HG02973 (cell line): ENCODE measurements around the gene CHST11.
A peak's percentile ranks its signal among the peaks of the same experiment; 100 is the strongest.

Experiments used
- ATAC-seq: cut with Tn5 transposase; IDR thresholded peaks from one replicate; pipeline ENCODE4 v1.9.1; 2021; ENCODE audit warnings: moderate library complexity; ENCODE audit not compliant: unreplicated experiment

The CHST11 gene

DNA sequence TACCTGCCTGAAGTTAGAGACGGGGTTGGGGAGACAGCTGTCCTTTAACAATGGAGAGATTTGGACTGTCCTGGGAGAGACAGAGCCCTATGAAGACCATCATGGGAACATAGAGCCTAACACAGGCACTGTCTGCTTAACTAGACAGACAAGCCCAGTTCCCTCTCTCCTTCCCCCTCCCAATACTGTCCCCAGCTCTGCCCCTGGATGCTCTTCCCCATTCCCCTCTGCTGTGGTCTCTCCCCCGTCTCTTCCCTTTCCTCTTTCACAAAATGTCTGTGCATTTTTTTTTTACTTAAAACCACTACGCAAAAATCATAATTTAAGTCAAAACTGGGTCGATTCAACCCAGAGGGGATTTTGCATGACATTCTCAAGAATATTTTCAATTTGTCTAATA is 232.9 kb downstream of the CHST11 start:
- ATAC-seq, result no peak

DNA sequence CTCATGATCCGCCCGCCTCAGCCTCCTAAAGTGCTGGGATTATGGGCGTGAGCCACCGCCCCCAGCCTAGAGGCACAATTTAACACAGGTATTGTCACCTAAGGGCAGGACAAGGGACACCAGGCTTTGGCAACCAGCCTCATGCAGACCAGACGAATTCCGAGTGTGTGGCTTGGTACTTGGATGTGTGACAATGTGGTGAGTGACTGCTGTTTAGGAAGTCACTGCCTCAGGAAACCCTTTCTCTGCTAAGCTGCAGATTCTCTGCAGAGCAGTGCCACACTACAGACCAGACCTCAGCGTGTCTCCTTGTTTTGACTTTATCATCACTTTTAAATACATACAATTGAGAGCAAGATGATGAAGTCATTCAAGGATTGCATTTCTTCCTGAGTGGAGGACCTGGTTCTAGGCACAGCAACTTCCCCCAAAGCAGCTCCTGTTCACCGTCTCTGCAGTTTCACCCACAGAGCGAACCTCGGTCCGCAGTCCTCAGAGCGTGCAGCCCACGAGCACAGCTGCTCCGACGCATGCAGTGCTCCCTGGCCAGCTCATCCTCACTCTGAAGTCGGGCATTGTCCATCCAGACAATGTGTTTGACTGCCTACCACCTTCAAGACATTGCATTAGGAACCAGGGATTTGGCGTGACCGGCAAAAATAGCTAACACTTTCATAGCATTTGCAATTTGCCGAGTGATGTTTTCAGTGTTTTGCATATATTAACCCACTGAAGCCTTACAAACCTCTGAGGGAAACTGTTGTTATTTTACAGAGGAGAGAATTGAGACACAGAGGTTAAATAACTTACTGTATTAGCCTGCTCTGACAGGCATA is 235.2 kb downstream of the CHST11 start:
- ATAC-seq, result peak; percentile 35

DNA sequence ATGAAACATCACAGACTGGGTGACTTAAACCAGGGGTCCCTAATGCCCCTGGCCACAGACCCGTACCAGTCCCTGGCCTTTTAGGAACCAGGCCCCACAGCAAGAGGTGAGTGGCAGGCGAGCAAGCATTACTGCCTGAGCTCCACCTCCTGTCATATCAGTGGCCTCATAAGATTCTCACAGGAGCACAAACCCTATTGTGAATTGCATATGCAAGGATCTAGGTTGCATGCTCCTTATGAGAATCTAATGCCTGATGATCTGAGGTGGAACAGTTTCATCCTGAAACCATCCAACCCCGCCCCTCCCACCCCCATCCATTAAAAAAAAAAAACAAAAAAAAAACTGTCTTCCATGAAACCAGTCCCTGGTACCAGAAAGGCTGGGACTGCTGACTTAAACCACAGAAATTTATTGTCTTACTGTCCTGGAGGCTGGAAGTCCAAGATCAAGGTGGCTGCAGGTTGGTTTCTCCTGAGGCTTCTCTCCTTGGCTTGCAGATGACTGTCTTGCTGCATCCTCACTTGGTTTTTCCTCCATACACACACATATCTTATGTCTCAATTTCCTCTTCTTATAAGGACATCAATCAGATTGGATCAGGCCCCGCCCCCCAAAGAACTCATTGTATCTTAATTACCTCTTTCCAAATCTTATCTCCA is 235.9 kb downstream of the CHST11 start:
- ATAC-seq, result no peak

DNA sequence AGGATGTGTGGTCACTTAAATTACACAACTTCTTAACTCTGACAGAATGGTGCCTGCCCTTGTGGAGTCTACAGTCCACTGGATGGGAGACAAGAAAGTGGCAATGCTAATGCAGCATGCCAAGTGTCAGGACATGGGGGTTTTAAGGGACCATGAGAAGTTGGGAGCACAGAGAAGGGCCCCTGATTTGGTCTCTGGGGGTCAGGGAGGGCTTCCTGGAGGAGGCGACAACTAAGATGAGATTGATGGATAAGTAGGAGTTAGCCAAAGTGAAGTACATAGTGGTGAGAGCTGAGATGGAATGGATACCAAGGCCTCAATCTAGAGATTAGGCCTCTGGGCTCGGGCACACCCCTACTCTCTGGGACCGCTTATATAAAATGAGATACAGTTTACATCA is 236.7 kb downstream of the CHST11 start:
- ATAC-seq, result no peak

DNA sequence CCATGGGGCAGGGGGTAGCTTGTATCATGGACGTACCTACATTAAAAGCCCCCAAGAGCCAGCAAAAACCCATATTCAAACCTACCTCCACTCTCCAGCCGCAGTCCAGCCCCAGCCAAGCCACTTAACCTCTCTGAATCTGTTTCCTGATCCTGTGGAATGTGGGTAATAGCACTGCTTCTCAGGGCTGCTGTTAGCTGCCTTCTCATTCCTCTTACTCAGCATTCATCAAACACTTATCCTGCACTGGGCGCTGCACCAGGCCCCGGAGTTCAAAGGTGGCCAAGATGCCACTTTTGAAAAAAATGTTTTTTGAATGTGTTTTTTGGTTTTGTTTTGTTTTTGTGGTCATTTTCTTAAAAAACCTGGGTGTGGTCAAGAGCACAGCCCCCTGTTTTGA is 237.4 kb downstream of the CHST11 start:
- ATAC-seq, result no peak

GRCh38 chr12:104694711-104695110 is 238.0 kb downstream of the CHST11 start:
- no peak for ATAC-seq

DNA sequence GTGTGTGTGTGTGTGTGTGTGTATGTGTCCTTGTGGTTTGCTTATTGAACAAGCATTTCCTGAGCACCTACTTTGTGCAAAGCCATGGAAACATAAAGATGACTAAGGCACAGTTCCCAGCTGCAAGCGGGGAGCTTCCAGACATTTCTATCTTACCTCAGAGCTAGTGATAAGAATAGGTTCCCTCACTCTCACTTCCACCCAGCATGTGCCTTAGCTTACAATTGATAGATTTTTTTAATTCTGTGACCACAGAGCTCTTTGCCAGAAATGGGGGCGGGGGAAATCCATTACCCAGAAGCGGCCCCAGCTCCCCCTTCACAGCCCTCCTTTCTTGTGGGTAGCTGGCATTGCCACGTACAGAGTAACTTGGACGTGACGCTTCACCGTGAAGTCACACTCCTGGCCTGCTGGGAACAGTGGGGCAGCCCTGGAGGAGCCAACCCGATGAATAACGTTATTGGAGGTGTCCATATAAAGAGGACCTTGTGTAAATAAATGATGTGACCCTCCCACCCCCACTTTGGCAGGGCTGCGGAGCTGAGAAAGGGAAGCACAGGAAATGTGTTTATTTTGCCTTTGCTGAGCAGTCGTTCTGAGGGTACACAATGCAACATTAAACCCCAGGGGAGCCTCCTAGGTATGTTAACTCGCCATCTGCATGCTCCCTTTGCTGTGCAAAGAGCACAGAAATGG is 238.9 kb downstream of the CHST11 start:
- peak; percentile 41 for ATAC-seq

DNA sequence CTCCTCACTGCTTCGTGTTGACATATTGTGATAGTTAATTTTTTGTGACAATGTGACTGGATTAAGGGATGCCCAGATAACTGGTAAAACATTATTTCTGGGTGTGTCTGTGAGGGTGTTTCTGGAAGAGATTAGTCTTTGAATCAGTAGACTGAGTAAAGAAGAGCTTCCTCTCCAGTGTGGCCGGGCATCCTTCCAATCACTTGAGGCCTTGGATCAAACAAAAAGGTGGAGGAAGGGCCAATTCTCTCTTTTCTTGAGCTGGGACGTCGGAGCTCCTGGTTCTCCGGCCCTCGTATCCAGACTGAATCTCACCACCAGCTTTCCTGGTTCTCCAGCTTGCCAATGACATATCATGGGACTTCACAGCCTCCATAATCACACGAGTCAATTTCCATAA is 240.4 kb downstream of the CHST11 start:
- no peak for ATAC-seq

GRCh38 chr12:104698871-104699270 is 242.1 kb downstream of the CHST11 start:
- ATAC-seq, result no peak

GRCh38 chr12:104699489-104700190 is 242.9 kb downstream of the CHST11 start:
- peak; percentile 67 for ATAC-seq

DNA sequence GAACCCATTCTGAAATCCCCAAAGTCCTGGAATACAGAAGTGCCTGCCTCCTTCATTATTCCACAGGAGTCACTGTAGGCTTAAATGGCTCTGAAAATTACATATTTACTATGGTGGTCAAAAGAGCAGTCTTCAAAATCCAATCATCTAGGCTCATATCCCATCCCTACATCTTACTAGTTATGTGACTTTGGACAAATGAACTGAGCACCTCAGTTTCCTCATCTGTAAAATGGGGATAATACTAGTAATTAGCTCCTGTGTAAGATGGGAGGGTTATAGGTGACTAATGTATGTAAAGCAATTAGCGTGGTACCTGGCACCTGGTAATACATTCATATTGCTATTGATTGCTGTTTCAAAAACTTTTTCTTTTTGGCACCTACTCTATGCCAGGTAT is 243.6 kb downstream of the CHST11 start:
- ATAC-seq, result no peak

DNA sequence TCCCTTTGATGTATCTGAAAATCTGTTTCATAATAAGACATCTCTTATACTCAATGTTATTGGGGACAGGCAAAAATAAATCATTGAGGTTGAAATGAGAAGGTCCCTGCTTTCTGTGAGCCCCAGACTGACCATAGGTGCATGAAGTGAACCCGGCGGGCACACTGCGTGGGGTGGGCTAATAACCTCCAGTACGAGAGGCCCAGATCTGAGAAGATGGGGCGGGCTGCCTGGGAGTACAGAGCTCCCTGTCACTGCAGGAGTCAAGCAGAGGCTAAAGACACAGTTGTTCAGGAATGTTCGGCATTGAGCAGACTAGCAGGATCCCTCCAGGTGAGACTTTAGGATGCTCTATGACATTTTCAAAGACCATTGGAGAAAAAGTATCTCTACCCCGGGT is 244.6 kb downstream of the CHST11 start:
- no peak for ATAC-seq

DNA sequence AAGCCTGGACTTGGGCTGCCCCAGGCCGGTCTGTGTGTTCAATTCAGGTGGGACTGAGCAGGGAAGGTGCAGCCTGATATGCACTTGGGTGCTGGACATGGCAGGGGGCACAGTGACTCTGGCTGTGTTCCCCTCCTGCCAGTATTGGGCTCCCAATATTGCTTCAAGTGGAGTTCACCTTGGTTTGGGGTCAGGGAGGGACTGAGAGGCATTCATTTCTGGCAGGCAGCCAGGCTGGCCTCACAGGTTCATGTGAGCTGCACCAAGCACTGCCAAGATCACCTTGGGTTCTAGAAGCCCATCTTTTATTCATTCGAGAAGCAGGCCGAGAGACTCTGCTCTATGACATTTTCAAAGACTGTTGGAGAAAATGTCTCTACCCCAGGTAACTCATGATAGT is 245.0 kb downstream of the CHST11 start:
- no peak for ATAC-seq

GRCh38 chr12:104702565-104703139 is 245.9 kb downstream of the CHST11 start:
- ATAC-seq, result no peak

DNA sequence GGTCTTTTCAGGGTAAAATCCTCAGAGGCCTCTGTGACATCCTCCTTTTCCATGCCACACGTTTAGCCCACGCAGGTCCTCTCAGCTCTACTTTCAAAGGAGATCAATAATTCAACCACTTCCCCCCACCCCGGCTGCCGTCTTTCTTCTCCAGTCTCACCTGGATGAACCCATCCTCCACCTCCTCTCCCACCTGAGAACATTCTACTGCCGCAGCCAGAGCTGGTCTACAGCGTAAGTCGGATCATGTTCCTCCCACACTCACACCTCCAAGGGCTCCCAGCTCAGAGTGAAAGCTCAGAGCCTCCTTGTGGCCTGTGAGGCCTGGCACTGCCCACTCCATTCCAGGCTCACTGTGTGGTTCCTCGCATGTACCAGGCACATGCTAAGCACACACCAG is 246.6 kb downstream of the CHST11 start:
- ATAC-seq, result no peak

- no peak for ATAC-seq
Measured at GRCh38 chr12:104704224-104704779, 247.6 kb downstream of the CHST11 start.

DNA sequence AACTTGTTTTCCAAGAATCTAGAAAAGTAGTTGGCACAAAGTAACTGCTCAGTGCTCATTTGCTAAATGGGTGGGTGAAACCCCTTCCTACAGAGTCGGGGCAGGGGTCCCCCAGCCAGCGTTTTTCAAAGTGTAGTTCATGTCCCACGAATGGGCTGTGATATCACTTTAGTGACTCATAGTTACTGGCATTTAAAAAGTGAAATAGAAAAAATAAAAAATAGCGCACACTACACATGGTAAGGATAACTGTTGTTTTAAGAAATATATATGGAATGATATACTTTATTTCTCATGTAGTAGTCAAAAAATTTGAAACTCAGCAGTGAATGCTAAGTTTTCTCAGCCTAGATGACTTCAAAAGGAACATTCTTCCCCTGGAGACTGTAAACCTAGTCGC is 250.4 kb downstream of the CHST11 start:
- ATAC-seq, result no peak

GRCh38 chr12:104707794-104708558 is 251.2 kb downstream of the CHST11 start:
- ATAC-seq, result no peak

DNA sequence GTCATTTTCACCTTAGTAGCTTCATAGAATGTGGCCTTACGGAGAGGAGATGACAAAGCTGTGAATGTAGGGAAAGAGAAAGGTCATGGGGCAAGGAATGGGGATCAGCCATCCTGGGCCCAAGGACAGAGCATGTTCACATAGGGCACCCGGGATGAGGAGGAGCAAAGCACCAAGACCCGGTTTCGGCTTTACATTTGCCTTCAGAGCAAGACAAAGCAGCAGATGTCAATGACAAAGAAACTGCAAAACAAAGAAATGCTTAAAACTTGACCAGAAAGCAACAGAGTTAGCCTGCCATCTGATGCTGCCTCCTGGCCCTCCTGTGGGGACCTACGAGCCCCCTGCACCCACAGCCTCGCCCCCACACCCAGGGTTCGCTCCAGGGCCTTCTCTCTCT is 252.1 kb downstream of the CHST11 start:
- ATAC-seq, result no peak
